ENCODE results near the gene SYNPO. TPM values are rescaled to one million over a fixed set of nuclear protein-coding genes. Genes with fewer than 3 reads are reported as not detected.

SYNPO gene
- total RNA-seq, 1 donor from 2014 or later = 24.5 TPM

DNA sequence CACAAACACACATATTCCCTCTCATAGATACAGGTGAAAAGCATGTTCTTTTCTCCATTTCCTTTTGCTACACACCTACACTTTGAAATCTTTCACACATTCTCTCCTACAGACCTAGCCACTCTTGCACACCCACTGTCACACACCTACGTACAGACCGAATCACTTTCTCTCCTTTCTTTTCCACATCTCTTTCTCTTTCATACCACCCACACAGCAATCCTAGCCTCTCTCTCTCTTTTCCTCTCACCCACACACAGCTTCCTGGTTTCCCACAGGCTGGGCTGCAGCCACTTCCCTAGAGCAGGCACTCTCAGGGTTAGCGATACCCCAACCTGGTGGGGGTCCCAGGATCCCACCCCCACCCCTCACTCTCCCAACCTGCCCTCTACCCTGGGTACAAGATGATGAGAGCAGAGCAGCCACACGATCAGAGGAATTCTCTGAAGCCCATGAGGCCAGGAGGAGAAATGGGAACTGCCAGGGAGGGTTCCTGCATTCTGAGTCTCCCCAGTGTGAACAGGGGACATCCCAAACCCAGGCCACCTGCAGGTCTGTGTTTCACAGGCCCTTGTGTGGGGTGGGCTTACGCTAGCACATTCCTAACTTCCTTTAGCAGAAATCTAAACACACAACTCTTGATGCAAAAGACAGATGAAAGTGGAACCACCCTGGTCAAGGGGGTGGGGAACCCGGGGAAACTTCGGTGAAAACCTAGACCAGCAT is 17.1 kb upstream of the SYNPO start:
- Mint-ChIP-seq H3K36me3 (peaks cover 4% of the 10 kb centered on the region), H3K9me3 (no peaks in the 10 kb centered on the region), H3K27ac (peak overlapping the region; percentile 0), H3K4me3 (peak overlapping the region; percentile 89), H3K27me3 (peaks cover 18% of the 10 kb centered on the region), H3K4me1 (ENCODE audit: unreplicated experiment) (peaks cover 44% of the 10 kb centered on the region)
- TF ChIP-seq, protein P1, sequence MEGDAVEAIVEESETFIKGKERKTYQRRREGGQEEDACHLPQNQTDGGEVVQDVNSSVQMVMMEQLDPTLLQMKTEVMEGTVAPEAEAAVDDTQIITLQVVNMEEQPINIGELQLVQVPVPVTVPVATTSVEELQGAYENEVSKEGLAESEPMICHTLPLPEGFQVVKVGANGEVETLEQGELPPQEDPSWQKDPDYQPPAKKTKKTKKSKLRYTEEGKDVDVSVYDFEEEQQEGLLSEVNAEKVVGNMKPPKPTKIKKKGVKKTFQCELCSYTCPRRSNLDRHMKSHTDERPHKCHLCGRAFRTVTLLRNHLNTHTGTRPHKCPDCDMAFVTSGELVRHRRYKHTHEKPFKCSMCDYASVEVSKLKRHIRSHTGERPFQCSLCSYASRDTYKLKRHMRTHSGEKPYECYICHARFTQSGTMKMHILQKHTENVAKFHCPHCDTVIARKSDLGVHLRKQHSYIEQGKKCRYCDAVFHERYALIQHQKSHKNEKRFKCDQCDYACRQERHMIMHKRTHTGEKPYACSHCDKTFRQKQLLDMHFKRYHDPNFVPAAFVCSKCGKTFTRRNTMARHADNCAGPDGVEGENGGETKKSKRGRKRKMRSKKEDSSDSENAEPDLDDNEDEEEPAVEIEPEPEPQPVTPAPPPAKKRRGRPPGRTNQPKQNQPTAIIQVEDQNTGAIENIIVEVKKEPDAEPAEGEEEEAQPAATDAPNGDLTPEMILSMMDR (conservative IDR thresholded peaks at IDR 0.05) = no peak
- no peak for DNase-seq (ENCODE audit: extremely low spot score, unreplicated experiment)

DNA sequence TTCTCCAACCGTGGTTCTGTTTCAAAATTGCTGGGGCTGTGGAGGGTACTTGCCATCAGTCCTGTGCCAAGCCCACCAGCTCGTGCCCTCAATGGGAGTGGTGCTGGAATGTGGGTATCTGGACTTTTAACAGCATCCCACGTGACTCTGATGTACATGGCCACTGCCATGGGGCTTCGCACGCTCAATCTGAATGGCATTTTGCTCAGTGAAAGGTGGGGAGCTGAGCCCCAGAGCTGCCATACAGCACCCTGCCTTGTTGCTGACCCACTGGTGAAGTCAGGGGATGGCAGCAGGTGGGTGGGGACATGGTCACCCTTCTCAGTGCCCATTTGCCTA is 16.6 kb upstream of the SYNPO start:
- peaks cover 18% of the 10 kb centered on the region for H3K27me3 Mint-ChIP-seq
- no peak for DNase-seq (ENCODE audit: extremely low spot score, unreplicated experiment)
- peak overlapping the region; percentile 56 for H3K27ac Mint-ChIP-seq
- TF ChIP-seq, protein P1 (conservative IDR thresholded peaks at IDR 0.05) = no peak
- H3K36me3 Mint-ChIP-seq = peaks cover 4% of the 10 kb centered on the region
- H3K4me3 Mint-ChIP-seq = peak overlapping the region; percentile 89
- H3K4me1 Mint-ChIP-seq (ENCODE audit: unreplicated experiment) = peaks cover 42% of the 10 kb centered on the region
- no peaks in the 10 kb centered on the region for H3K9me3 Mint-ChIP-seq

DNA sequence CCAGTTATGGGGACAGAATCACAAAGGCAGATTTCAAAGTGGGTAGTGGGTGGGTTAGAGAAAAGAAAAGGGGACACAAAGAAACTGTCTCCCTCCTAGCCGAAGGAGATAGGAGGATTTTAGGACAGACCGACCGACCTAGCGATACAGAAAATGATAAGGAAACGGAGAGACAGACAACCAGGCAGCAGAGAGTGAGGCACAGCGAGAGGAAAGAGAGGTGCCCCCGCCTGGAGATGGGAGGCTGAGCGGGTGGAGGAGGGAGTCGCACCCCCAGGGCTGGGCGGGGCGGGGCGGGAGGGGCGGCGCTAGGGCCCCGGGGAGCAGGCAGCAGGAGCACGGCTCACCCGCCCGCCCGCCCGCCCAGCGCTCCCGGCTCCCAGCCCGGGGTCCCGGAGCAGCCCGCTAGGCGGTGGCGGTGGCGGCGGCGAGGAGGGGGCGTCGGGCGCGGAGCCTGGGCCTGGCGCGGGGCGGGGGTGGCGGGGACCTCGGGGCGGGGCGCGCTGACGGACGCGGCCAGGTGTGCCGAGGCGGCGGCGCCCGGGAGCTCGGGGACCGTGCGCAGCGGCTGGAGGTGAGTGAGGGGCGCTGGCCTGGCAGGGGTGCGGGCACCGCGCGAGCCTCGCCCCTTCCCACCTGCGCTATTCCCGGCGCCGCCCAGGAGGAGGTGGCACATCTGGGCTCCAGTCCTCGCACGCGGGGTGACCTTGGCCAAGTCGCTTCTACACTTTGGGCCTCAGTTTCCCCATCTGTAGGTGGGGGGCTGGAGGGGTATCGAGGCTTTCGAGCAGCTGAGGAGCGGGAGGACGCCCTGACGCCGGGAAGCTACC is 15.9 kb upstream of the SYNPO start:
- no peaks in the 10 kb centered on the region for H3K9me3 Mint-ChIP-seq
- H3K4me1 Mint-ChIP-seq (ENCODE audit: unreplicated experiment) = peaks cover 40% of the 10 kb centered on the region
- peaks cover 4% of the 10 kb centered on the region for H3K36me3 Mint-ChIP-seq
- H3K27ac Mint-ChIP-seq = peak overlapping the region; percentile 56
- peak overlapping the region; percentile 89 for H3K4me3 Mint-ChIP-seq
- TF ChIP-seq, protein P1 (conservative IDR thresholded peaks at IDR 0.05) = peak; percentile 41
- DNase-seq (ENCODE audit: extremely low spot score, unreplicated experiment) = no peak
- peaks cover 18% of the 10 kb centered on the region for H3K27me3 Mint-ChIP-seq

DNA sequence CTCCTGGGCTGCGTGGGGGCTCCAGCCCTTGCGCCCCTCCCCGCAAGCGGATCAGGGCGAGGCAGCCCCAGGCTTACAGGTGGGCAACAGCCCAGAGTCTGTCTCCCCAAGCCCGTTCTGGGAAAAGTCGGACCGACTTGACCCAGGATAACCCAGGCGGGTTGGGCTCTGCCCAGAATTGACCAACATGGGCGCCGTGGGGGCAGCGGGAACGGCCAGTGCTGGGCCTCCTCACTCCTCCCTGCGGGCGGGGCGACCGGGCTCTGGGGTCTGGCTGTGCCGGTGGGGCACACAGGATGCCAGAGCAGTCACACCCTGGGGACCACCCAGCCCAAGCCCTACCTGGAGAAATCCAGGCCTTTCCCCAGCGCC is 15.3 kb upstream of the SYNPO start:
- Mint-ChIP-seq H3K4me3 (peak overlapping the region; percentile 22), H3K27ac (no peak overlapping the region), H3K4me1 (ENCODE audit: unreplicated experiment) (peaks cover 38% of the 10 kb centered on the region), H3K27me3 (peaks cover 18% of the 10 kb centered on the region), H3K36me3 (peaks cover 4% of the 10 kb centered on the region), H3K9me3 (no peaks in the 10 kb centered on the region)
- TF ChIP-seq, protein P1 (conservative IDR thresholded peaks at IDR 0.05) = no peak
- no peak for DNase-seq (ENCODE audit: extremely low spot score, unreplicated experiment)

DNA sequence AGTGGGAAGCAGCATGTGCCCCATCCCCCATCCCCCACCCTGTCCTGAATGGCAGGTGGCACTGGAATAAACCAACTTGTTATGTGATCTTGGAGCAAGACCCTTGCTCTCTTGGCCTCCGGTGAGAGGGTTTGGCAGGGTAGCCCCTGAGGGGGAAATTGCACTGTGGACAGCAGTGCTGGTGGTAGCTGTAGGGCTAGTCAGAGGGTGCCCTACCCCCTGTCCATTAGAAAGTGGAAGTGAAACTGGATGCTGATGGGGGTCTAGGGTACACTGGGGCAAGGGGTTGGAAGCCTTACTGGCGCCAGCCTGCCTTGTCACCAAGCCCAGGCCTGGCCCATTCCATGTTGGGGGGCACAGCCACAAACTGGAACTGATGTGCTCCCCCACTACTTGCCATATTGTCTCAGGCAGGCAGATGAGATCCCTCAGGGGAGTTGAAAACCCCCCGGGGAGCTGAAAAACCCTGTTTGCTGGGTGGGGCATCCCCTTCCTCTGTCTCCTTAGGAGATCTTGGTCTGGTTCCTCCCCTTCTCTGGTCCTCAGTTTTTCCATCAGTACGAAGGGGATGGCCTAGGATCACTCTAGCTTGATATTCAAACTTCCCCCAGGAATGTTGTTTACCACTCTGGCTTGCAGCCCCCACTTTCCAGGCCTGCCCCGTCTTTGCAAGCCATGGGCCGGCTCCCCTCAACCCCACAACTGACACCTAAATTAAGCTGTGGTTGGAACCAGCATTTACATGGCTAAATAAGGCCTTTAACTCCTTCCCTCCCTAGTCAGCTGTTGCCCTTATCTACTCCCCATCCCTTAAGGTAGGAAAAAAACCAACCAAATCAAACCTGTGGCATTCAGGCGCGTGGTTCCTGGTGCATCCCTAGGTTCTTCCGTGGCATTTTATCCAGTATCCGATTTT is 14.4 kb upstream of the SYNPO start:
- DNase-seq (ENCODE audit: extremely low spot score, unreplicated experiment) = no peak
- peaks cover 44% of the 10 kb centered on the region for H3K4me1 Mint-ChIP-seq (ENCODE audit: unreplicated experiment)
- TF ChIP-seq, protein P1 (conservative IDR thresholded peaks at IDR 0.05) = no peak
- peaks cover 18% of the 10 kb centered on the region for H3K27me3 Mint-ChIP-seq
- H3K4me3 Mint-ChIP-seq = peak overlapping the region; percentile 19
- H3K9me3 Mint-ChIP-seq = no peaks in the 10 kb centered on the region
- no peak overlapping the region for H3K27ac Mint-ChIP-seq
- no peaks in the 10 kb centered on the region for H3K36me3 Mint-ChIP-seq

Data from type B pancreatic cell (in vitro differentiated cells).